ENCODE results near the gene COX7A2L. TPM values are rescaled to one million over a fixed set of nuclear protein-coding genes. Genes with fewer than 3 reads are reported as not detected.

The COX7A2L gene
- total RNA-seq, 3 donors from 2014 or later (not counting 1 experiment from before 2014, with no cell fraction given) = 45.8 to 59.1 (median 58.1) TPM

DNA sequence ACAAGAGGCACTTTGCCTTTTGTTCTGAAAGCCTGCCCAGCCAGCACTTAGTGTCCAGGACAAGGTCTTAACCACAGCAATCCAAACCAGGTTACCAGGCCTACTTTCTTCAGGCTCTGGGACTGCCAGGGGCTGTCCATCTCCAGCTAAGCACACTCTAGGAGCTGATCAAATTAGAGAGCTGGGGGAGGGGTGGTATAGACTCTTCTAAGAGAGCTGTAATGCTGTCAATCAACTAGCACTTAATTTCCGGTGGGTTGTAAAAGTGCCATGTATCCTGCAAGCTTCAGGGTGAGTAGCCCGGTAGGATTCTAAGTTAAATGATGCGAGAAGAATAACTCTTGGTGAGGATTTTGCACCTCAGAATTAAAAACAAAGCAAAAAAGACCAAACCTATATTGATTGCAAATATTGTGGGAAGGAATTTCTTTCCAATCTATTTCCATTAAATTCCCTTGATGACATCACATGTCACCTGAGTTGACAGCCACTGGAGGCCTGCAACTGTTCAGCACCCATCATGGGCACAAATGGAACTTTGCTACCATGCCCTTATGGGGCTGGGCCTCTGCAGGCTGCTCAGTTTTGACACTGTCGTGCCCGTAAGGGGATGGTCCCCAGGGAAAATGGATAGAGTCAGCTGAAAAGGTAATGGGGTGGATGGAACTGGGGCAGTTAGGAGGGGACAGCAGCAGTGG, 8.7 kb upstream of the COX7A2L start:
- no peaks in the 10 kb centered on the region for H3K36me3 Mint-ChIP-seq

GRCh38 chr2:42368817-42369531, 8.0 kb upstream of the COX7A2L start:
- WGBS (ENCODE audit: insufficient coverage) = 85% methylated on average over 7 of the region's 7 CpGs
- no peak overlapping the region for H3K27ac Mint-ChIP-seq
- no peak for TF ChIP-seq CTCF (IDR thresholded peaks at IDR 0.05)
- H3K36me3 ChIP-seq (ENCODE audit: control insufficient read depth, insufficient read depth, low read length) = no peaks in the 10 kb centered on the region
- ATAC-seq (no peak), DNase-seq (no peak)
- no peaks in the 10 kb centered on the region for H3K27me3 ChIP-seq (ENCODE audit: control insufficient read depth, insufficient read depth, low read length)
- no peaks in the 10 kb centered on the region for H3K9me3 ChIP-seq (ENCODE audit: control insufficient read depth, insufficient read depth, low read length)
- H3K36me3 Mint-ChIP-seq = no peaks in the 10 kb centered on the region
- H3K27me3 Mint-ChIP-seq (ENCODE audit: low read depth in 2 of 2) = peaks cover 0 to 2% of the 10 kb centered on the region in 2 donors
- H3K27ac ChIP-seq (ENCODE audit: low read length) = no peak overlapping the region
- H3K9me3 Mint-ChIP-seq = no peaks in the 10 kb centered on the region
- H3K4me1 Mint-ChIP-seq = no peaks in the 10 kb centered on the region
- no peaks in the 10 kb centered on the region for H3K4me1 ChIP-seq (ENCODE audit: control insufficient read depth, insufficient read depth, low read length)
- no peak overlapping the region for H3K4me3 Mint-ChIP-seq
- intact Hi-C loops (cut with micrococcal nuclease) = no loop called here
- H3K4me3 ChIP-seq (ENCODE audit: low read length) = no peak overlapping the region

More for the DNA sequence above, 8.7 kb upstream of the COX7A2L start:
- DNase-seq (no peak), ATAC-seq (no peak)
- Histone ChIP-seq H3K36me3 (ENCODE audit: control insufficient read depth, insufficient read depth, low read length) (no peaks in the 10 kb centered on the region), H3K27ac (ENCODE audit: low read length) (no peak overlapping the region), H3K27me3 (ENCODE audit: control insufficient read depth, insufficient read depth, low read length) (no peaks in the 10 kb centered on the region), H3K9me3 (ENCODE audit: control insufficient read depth, insufficient read depth, low read length) (no peaks in the 10 kb centered on the region), H3K4me3 (ENCODE audit: low read length) (no peak overlapping the region), H3K4me1 (ENCODE audit: control insufficient read depth, insufficient read depth, low read length) (no peaks in the 10 kb centered on the region)
- intact Hi-C loops (cut with micrococcal nuclease) = no loop called here
- Mint-ChIP-seq H3K4me3 (no peak overlapping the region), H3K9me3 (no peaks in the 10 kb centered on the region), H3K27me3 (ENCODE audit: low read depth in 2 of 2) (peaks cover 0 to 8% of the 10 kb centered on the region in 2 donors), H3K27ac (no peak overlapping the region), H3K4me1 (no peaks in the 10 kb centered on the region)
- 95% methylated on average over 5 of the region's 5 CpGs for WGBS (ENCODE audit: insufficient coverage)
- TF ChIP-seq CTCF (IDR thresholded peaks at IDR 0.05) = no peak

DNA sequence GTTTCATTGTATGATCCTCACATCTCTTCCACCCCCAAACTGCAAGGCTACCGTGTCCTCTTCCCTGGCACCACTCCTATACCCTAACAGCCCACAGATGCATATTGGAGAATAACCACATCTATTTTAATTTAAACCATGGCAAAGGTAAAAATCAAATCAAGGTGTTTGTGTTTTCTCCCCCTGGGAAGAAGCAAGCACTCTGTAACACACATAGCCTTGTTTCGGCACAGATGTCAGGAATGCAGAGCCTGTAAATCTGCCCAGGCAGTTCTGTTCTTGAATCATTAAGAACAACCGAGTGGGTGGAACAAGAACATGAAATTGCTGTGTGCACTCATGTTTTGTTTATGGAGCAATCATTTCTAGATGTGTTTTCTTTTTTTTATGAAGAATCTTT, 6.8 kb upstream of the COX7A2L start:
- no peaks in the 10 kb centered on the region for H3K27me3 ChIP-seq (ENCODE audit: control insufficient read depth, insufficient read depth, low read length)
- no peak overlapping the region for H3K27ac ChIP-seq (ENCODE audit: low read length)
- ATAC-seq = no peak
- Mint-ChIP-seq H3K27ac (no peak overlapping the region), H3K4me1 (no peaks in the 10 kb centered on the region), H3K36me3 (no peaks in the 10 kb centered on the region), H3K27me3 (ENCODE audit: low read depth in 2 of 2) (peaks cover 0 to 2% of the 10 kb centered on the region in 2 donors), H3K9me3 (no peaks in the 10 kb centered on the region), H3K4me3 (no peak overlapping the region)
- intact Hi-C loops (cut with micrococcal nuclease) = no loop called here
- no peaks in the 10 kb centered on the region for H3K36me3 ChIP-seq (ENCODE audit: control insufficient read depth, insufficient read depth, low read length)
- no peak overlapping the region for H3K4me3 ChIP-seq (ENCODE audit: low read length)
- H3K9me3 ChIP-seq (ENCODE audit: control insufficient read depth, insufficient read depth, low read length) = no peaks in the 10 kb centered on the region
- no peak for TF ChIP-seq CTCF (IDR thresholded peaks at IDR 0.05)
- H3K4me1 ChIP-seq (ENCODE audit: control insufficient read depth, insufficient read depth, low read length) = no peaks in the 10 kb centered on the region
- no peak for DNase-seq
- 89% methylated on average over 3 of the region's 3 CpGs for WGBS (ENCODE audit: insufficient coverage)
